Stomach (tissue), 4 donors: ENCODE results near the gene S1PR3.

Source experiments
- EP300 ChIP-seq: sonication (generic); formaldehyde crosslinking; IDR thresholded peaks from one replicate; pipeline ENCODE4 v1.6.1; 2017; ENCODE audit warnings: antibody characterized with exemption
- POLR2AphosphoS5 ChIP-seq, 3 donors: sonication (generic); formaldehyde crosslinking; IDR thresholded peaks; one replicate each; pipeline ENCODE4 v1.6.1; 2016; ENCODE audit warnings: antibody characterized with exemption in 3 of 3
- TF ChIP-seq, protein P1 (sequence below), 7 experiments: fragments of 450-650 bp in 4 of 7; fragments of 200-600 bp in 3 of 7; sonication (generic) in 3 of 7; IDR thresholded peaks; one replicate each; pipeline ENCODE4 v1.5.1; 2016 to 2019; ENCODE audit warnings: antibody characterized with exemption in 7 of 7, control low read depth in 2 of 7, mild to moderate bottlenecking in 1 of 7

DNA sequence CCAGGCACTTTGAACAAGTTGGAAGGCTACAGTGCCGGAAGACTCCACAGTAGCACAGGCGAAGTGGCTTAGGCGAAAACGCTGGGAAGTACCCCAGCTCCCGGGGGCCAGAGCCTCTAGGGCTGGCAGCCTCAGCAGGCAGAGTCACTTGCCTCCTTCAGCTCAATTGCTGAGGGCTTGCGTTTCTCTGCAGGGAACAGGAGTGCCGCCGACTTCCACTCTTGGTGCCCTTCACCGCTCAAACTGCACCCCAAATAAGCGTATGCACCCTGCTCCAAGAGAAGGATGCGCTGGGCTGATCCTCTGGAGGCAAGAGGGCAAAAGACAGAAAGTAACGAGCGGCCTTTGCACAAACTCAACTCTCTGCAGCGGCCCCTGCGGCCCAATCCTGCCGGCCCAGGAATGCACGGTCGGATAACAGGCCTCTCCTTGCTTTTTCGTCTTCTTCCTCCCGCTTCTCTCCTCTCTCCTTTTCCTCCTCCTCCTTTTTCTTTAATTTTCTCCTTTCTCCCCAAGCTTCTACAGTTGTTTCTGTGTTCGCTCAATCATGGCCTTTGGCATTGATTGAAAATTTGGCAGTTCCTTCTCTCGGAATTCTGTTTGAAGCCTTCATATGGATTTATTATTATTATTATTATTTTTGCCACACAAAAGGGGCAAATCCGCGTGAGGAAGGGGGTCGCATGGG lies 1.1 kb upstream of the S1PR3 start:
- TF ChIP-seq, protein P1, sequence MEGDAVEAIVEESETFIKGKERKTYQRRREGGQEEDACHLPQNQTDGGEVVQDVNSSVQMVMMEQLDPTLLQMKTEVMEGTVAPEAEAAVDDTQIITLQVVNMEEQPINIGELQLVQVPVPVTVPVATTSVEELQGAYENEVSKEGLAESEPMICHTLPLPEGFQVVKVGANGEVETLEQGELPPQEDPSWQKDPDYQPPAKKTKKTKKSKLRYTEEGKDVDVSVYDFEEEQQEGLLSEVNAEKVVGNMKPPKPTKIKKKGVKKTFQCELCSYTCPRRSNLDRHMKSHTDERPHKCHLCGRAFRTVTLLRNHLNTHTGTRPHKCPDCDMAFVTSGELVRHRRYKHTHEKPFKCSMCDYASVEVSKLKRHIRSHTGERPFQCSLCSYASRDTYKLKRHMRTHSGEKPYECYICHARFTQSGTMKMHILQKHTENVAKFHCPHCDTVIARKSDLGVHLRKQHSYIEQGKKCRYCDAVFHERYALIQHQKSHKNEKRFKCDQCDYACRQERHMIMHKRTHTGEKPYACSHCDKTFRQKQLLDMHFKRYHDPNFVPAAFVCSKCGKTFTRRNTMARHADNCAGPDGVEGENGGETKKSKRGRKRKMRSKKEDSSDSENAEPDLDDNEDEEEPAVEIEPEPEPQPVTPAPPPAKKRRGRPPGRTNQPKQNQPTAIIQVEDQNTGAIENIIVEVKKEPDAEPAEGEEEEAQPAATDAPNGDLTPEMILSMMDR (IDR thresholded peaks at IDR 0.05) = no peak
- no peak for TF ChIP-seq EP300
- TF ChIP-seq POLR2AphosphoS5 (IDR thresholded peaks at IDR 0.05) = no peak
